ENCODE measurements around the gene SGCE.

Gene SGCE

DNA sequence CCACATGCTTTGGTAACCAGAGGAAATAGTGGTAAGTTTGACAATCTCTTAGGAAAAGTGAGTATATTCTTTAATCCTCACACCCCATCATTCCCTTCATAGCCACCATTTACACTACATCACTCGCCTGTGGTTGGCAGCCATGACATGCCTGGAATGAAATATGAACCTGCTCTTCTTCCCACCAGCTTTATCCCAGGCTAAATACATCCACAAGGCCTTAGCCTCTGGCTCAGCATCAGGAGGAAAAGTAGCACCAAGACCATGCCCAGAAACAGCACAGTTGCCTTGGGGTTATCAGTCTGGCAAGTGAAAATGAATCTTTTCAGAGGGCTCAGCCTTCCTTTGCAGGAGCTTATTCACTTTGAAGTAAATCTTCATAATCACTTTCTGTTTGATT is 40.3 kb downstream of the SGCE start (continued):
- TF ChIP-seq, protein P1, sequence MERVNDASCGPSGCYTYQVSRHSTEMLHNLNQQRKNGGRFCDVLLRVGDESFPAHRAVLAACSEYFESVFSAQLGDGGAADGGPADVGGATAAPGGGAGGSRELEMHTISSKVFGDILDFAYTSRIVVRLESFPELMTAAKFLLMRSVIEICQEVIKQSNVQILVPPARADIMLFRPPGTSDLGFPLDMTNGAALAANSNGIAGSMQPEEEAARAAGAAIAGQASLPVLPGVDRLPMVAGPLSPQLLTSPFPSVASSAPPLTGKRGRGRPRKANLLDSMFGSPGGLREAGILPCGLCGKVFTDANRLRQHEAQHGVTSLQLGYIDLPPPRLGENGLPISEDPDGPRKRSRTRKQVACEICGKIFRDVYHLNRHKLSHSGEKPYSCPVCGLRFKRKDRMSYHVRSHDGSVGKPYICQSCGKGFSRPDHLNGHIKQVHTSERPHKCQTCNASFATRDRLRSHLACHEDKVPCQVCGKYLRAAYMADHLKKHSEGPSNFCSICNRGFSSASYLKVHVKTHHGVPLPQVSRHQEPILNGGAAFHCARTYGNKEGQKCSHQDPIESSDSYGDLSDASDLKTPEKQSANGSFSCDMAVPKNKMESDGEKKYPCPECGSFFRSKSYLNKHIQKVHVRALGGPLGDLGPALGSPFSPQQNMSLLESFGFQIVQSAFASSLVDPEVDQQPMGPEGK (CRISPR knock-in tag; IDR thresholded peaks at IDR 0.05; ENCODE audit: borderline replicate concordance): no peak
- no peak for TF ChIP-seq ZNF70 (CRISPR knock-in tag; IDR thresholded peaks at IDR 0.05)
- TF ChIP-seq, protein P2, sequence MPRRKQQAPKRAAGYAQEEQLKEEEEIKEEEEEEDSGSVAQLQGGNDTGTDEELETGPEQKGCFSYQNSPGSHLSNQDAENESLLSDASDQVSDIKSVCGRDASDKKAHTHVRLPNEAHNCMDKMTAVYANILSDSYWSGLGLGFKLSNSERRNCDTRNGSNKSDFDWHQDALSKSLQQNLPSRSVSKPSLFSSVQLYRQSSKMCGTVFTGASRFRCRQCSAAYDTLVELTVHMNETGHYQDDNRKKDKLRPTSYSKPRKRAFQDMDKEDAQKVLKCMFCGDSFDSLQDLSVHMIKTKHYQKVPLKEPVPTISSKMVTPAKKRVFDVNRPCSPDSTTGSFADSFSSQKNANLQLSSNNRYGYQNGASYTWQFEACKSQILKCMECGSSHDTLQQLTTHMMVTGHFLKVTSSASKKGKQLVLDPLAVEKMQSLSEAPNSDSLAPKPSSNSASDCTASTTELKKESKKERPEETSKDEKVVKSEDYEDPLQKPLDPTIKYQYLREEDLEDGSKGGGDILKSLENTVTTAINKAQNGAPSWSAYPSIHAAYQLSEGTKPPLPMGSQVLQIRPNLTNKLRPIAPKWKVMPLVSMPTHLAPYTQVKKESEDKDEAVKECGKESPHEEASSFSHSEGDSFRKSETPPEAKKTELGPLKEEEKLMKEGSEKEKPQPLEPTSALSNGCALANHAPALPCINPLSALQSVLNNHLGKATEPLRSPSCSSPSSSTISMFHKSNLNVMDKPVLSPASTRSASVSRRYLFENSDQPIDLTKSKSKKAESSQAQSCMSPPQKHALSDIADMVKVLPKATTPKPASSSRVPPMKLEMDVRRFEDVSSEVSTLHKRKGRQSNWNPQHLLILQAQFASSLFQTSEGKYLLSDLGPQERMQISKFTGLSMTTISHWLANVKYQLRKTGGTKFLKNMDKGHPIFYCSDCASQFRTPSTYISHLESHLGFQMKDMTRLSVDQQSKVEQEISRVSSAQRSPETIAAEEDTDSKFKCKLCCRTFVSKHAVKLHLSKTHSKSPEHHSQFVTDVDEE (CRISPR knock-in tag; IDR thresholded peaks at IDR 0.05): no peak

DNA sequence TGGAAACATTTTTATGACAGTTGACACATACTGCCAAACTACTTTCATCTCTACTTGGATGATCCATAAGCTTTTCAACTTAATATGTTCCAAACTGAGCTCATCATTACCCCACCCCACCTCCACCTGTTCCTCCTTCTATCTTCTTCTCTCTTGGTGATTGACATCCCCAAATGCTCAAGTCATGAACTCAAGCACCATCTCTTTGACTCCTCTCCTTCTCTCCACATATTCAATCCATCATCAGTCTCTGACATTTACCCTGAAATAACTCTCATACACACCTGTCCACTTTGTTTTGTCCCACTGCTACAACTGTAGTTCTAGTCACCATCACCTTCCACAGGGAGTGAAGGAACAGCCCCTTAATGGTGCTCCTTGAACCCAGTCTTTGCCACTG is 43.3 kb downstream of the SGCE start:
- no peak for ATAC-seq

DNA sequence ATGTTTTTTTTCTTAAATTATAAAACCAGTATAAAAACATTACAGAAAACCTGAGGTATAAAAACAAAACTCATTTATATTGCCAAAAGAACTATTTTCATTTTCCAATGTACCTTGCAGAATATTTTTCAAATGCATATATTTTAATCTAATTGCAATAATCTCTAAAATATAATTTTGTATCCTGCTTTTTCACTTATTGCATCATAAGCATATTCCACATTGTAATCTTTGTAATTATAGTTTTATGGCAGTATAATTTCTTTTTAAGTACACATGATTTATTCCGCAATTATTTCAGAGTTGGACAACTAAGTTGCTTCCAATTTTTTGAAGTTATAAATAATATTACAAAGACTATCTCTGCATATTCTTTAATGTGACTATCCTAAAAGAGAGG is 43.7 kb downstream of the SGCE start:
- TF ChIP-seq, protein P3, sequence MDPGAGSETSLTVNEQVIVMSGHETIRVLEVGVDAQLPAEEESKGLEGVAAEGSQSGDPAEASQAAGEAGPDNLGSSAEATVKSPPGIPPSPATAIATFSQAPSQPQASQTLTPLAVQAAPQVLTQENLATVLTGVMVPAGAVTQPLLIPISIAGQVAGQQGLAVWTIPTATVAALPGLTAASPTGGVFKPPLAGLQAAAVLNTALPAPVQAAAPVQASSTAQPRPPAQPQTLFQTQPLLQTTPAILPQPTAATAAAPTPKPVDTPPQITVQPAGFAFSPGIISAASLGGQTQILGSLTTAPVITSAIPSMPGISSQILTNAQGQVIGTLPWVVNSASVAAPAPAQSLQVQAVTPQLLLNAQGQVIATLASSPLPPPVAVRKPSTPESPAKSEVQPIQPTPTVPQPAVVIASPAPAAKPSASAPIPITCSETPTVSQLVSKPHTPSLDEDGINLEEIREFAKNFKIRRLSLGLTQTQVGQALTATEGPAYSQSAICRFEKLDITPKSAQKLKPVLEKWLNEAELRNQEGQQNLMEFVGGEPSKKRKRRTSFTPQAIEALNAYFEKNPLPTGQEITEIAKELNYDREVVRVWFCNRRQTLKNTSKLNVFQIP (CRISPR knock-in tag; IDR thresholded peaks at IDR 0.05; ENCODE audit: borderline replicate concordance, low read depth): no peak
- TF ChIP-seq TCF4 (CRISPR knock-in tag; IDR thresholded peaks at IDR 0.05; ENCODE audit: borderline replicate concordance) (no peak), BACH2 (CRISPR knock-in tag; IDR thresholded peaks at IDR 0.05; ENCODE audit: borderline replicate concordance) (no peak), RARB (CRISPR knock-in tag; IDR thresholded peaks at IDR 0.05) (no peak), ESRRG (CRISPR knock-in tag; IDR thresholded peaks at IDR 0.05) (no peak), ZFP3 (CRISPR knock-in tag; IDR thresholded peaks at IDR 0.05) (no peak), ZC3H10 (CRISPR knock-in tag; IDR thresholded peaks at IDR 0.05) (no peak), SNAI2 (CRISPR knock-in tag; IDR thresholded peaks at IDR 0.05) (no peak), ZNF565 (CRISPR knock-in tag; conservative IDR thresholded peaks at IDR 0.05; ENCODE audit: low read depth) (no peak), OSR1 (CRISPR knock-in tag; IDR thresholded peaks at IDR 0.05) (no peak), ZFP30 (CRISPR knock-in tag; IDR thresholded peaks at IDR 0.05) (no peak), TOX (CRISPR knock-in tag; IDR thresholded peaks at IDR 0.05; ENCODE audit: borderline replicate concordance) (no peak), ZNF70 (CRISPR knock-in tag; IDR thresholded peaks at IDR 0.05) (no peak), GLIS3 (CRISPR knock-in tag; IDR thresholded peaks at IDR 0.05) (no peak)
- TF ChIP-seq, protein P4, sequence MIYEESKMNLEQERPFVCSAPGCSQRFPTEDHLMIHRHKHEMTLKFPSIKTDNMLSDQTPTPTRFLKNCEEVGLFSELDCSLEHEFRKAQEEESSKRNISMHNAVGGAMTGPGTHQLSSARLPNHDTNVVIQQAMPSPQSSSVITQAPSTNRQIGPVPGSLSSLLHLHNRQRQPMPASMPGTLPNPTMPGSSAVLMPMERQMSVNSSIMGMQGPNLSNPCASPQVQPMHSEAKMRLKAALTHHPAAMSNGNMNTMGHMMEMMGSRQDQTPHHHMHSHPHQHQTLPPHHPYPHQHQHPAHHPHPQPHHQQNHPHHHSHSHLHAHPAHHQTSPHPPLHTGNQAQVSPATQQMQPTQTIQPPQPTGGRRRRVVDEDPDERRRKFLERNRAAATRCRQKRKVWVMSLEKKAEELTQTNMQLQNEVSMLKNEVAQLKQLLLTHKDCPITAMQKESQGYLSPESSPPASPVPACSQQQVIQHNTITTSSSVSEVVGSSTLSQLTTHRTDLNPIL (CRISPR knock-in tag; IDR thresholded peaks at IDR 0.05; ENCODE audit: low read depth): no peak
- TF ChIP-seq, protein P1 (CRISPR knock-in tag; IDR thresholded peaks at IDR 0.05; ENCODE audit: borderline replicate concordance): no peak
- no peak for ATAC-seq

More for the DNA sequence above, 43.3 kb downstream of the SGCE start:
- TF ChIP-seq ZC3H10 (CRISPR knock-in tag; IDR thresholded peaks at IDR 0.05) (no peak), ZFP3 (CRISPR knock-in tag; IDR thresholded peaks at IDR 0.05) (no peak), RARB (CRISPR knock-in tag; IDR thresholded peaks at IDR 0.05) (no peak), ISL1 (CRISPR knock-in tag; IDR thresholded peaks at IDR 0.05) (no peak), OSR1 (CRISPR knock-in tag; IDR thresholded peaks at IDR 0.05) (no peak), TOX (CRISPR knock-in tag; IDR thresholded peaks at IDR 0.05; ENCODE audit: borderline replicate concordance) (no peak)

DNA sequence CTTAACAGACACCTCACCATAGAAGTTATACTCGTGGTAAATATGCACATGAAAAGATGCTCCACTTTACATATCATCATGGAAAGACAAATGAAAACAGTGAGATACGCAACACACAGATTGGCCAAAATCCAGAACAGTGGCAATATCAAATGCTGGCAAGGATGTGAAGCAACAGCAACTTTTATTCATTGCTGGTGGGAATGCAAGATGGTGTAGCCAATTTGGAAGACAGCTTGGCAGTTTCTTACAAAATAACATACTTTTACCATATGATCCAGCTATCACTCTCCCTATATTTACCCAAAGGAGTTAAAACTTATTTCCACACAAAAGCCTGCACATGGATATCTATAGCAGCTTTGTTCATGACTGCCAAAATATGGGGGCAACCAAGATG is 46.4 kb downstream of the SGCE start:
- no peak for ATAC-seq
- TF ChIP-seq ARNTL (CRISPR knock-in tag; IDR thresholded peaks at IDR 0.05; ENCODE audit: borderline replicate concordance, low read depth): no peak
- TF ChIP-seq TCF4 (CRISPR knock-in tag; IDR thresholded peaks at IDR 0.05; ENCODE audit: borderline replicate concordance): no peak
- no peak for TF ChIP-seq TOX (CRISPR knock-in tag; IDR thresholded peaks at IDR 0.05; ENCODE audit: borderline replicate concordance)
- TF ChIP-seq, protein P3 (CRISPR knock-in tag; IDR thresholded peaks at IDR 0.05; ENCODE audit: borderline replicate concordance, low read depth): no peak
- TF ChIP-seq, protein P2 (CRISPR knock-in tag; IDR thresholded peaks at IDR 0.05): no peak
- no peak for TF ChIP-seq PPARA (CRISPR knock-in tag; IDR thresholded peaks at IDR 0.05; ENCODE audit: borderline replicate concordance)
- no peak for TF ChIP-seq CSDC2 (CRISPR knock-in tag; IDR thresholded peaks at IDR 0.05)
- no peak for TF ChIP-seq SNAI2 (CRISPR knock-in tag; IDR thresholded peaks at IDR 0.05)
- no peak for TF ChIP-seq OSR1 (CRISPR knock-in tag; IDR thresholded peaks at IDR 0.05)
- no peak for TF ChIP-seq GLIS3 (CRISPR knock-in tag; IDR thresholded peaks at IDR 0.05)
